Fibroblast of skin of abdomen (primary cell): ENCODE measurements around the gene FOXO3.
A peak's percentile ranks its signal among the peaks of the same experiment; 100 is the strongest.
"Not testable (repeated sequence)": the region's sequence is repeated elsewhere in the genome, so short reads cannot be mapped to it uniquely, and the experiment has no call there.

Experiments
- DNase-seq: peaks from one replicate; pipeline ENCODE4 v3.0.0-alpha.2; 2013

The FOXO3 gene

GRCh38 chr6:108556250-108556649 lies 4.5 kb upstream of the FOXO3 start:
- no peak for DNase-seq

- DNase-seq: peak; percentile 21
These were observed 3.7 kb upstream of the FOXO3 start for GRCh38 chr6:108556866-108557493.

GRCh38 chr6:108557494-108558371 lies 3.0 kb upstream of the FOXO3 start:
- DNase-seq: peak; percentile 69

GRCh38 chr6:108558372-108559096 lies 2.2 kb upstream of the FOXO3 start:
- peak; percentile 99 for DNase-seq

- peak; percentile 91 for DNase-seq
These were observed 1.4 kb upstream of the FOXO3 start for GRCh38 chr6:108559097-108559883.

- DNase-seq: peak; percentile 92
These were observed 744 bp upstream of the FOXO3 start for GRCh38 chr6:108559884-108560462.

GRCh38 chr6:108561309-108561647 lies 561 bp downstream of the FOXO3 start:
- DNase-seq: not testable (repeated sequence)

- no peak for DNase-seq
These were observed 1.2 kb downstream of the FOXO3 start for GRCh38 chr6:108561742-108562502.

GRCh38 chr6:108562503-108562993 lies 1.8 kb downstream of the FOXO3 start:
- DNase-seq: peak; percentile 73

GRCh38 chr6:108563292-108563691 lies 2.6 kb downstream of the FOXO3 start:
- DNase-seq: no peak

GRCh38 chr6:108564178-108564577 lies 3.5 kb downstream of the FOXO3 start:
- peak; percentile 98 for DNase-seq

- peak; percentile 22 for DNase-seq
These were observed 4.5 kb downstream of the FOXO3 start for GRCh38 chr6:108565091-108565766.

- DNase-seq: peak; percentile 65
These were observed 5.2 kb downstream of the FOXO3 start for GRCh38 chr6:108565893-108566292.

- DNase-seq: no peak
These were observed 5.7 kb downstream of the FOXO3 start for GRCh38 chr6:108566406-108566805.

- DNase-seq: no peak
These were observed 7.4 kb downstream of the FOXO3 start for GRCh38 chr6:108568101-108568500.

- DNase-seq: no peak
These were observed 8.0 kb downstream of the FOXO3 start for GRCh38 chr6:108568551-108569305.

- peak; percentile 30 for DNase-seq
These were observed 9.8 kb downstream of the FOXO3 start for GRCh38 chr6:108570517-108570916.

- no peak for DNase-seq
These were observed 13.9 kb downstream of the FOXO3 start for GRCh38 chr6:108574457-108575141.

GRCh38 chr6:108575905-108576494 lies 15.3 kb downstream of the FOXO3 start:
- DNase-seq: no peak
